GM19467 (cell line): Measurements from ENCODE around the gene LGALS8.
"Not testable (repeated sequence)": the region's sequence is repeated elsewhere in the genome, so short reads cannot be mapped to it uniquely, and the experiment has no call there.

ENCODE experiments used
- ATAC-seq: cut with Tn5 transposase; IDR thresholded peaks from one replicate; pipeline ENCODE4 v1.9.1; 2021; ENCODE audit warnings: mild to moderate bottlenecking, moderate library complexity; ENCODE audit not compliant: unreplicated experiment

LGALS8 gene

DNA sequence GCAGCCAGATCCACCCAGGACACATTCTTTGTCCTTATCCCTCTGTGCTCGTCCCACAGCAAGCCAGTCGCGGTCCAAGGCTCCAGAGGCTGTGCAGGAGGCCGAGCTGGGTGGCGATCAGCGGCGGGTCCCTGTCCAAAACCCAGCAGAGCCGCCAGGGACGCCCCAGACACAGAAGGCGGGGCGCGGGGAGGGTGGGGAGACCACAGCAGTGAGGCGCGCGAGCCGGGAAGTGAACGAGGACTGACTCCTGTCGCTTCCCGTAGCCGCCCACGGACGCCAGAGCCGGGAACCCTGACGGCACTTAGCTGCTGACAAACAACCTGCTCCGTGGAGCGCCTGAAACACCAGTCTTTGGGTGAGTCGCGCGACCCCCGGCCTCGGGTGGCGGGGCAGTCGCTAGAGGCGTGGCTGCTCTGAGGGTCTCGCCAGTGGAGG is at the start of gene LGALS8:
Gene LGALS8 (plus strand): TSS at position 279 of the 438 bp plus-strand sequence. CDS start 2,089 bp downstream, outside the sequence.
- ATAC-seq, result peak; percentile 47

GRCh38 chr1:236476019-236476418 is 47.8 kb upstream of the LGALS8 start:
- no peak for ATAC-seq

DNA sequence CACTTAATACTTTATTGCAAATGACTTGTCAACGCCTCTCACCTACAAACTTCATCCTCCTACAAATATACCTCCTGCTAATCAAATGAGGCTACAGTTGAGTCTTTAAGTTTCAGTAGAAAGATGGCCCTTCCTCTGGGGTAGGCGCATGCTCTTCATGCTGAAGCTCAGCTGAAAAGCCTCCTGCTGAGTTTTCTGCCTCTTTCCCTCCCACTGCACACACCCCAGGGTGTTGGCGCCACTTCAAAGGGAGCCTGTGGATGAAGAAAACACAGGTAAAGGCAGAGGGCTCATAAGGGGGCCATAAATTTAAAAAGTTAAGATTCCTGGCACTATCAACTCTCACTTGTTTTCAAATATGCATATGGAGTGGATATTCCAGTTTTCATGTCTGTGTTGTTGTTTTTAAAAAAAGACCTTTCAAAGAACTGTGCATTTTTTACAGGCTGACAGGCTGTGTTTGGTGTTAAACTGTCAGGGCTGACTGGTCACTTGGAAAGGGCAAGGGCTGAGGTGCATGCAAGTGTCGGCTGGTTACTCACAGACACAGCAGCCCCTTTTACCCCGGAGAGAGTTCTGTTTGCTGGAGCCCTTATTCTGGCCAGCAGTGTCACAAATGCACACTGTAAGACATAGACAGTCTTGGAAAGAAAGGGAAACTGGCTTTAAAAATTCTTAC is 42.9 kb upstream of the LGALS8 start:
- no peak for ATAC-seq

GRCh38 chr1:236484310-236484971 is 39.3 kb upstream of the LGALS8 start:
- no peak for ATAC-seq

- ATAC-seq, result no peak
Measured at GRCh38 chr1:236486356-236487002, 37.3 kb upstream of the LGALS8 start.

GRCh38 chr1:236489161-236489560 is 34.6 kb upstream of the LGALS8 start:
- not testable (repeated sequence) for ATAC-seq

DNA sequence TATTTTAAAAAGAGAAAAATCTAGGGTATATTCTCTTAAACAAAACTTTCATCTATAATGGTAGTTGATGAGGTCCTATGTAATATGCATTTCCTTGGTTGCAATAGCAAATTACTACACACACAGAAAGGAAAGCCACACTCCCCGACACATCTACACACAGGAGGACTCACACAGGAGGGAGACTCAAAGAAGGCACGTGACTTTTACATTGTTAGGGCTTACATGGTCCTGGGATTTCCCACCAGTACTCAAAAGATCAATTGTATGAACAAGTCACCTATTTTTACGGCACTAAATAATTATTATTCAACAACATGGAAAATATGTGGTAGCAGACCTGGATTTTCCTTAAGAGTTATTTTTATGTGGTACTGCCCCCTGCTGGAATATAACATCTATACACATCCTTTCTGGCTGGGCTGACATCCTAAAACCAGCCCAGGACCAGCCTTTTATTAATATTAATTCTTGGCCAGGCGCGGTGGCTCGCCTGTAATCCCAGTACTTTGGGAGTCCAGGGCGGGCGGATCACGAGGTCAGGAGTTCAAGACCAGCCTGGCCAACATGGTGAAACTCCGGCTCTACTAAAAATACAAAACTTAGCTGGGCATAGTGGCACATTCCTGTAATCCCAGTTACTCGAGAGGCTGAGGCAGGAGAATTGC is 33.9 kb upstream of the LGALS8 start:
- ATAC-seq, result no peak

DNA sequence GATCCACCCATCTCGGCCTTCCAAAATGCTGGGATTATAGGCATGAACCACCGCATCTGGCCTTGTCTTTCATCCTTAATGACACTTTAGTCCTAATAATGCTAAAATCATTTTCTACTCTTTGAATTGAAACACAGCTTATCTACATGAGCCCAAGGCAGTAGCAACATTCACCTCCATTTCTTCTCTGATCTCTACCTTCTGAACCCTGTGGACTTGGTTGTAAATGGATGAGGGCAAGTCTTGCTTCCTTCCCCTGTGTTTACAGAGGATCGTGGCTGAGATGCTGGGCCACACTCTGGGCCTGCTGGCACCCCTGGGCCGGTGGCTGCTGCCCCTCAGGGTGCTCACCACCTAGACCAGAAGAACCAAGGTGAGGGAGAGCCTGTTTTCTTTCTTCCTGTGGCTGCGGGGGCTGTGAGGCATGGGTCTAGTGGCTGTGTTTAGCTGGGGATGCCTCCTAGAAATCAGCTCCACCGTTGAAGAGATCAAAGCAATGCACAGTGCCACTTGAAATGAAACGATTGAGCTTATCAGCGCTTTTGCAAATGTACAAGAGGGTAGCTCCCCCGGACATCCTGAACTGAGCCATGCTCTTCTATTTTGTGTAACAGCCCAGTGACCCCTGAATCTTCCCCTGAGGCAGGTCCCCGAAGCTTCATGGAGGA is 32.2 kb upstream of the LGALS8 start:
- ATAC-seq, result no peak

GRCh38 chr1:236492378-236492777 is 31.4 kb upstream of the LGALS8 start:
- no peak for ATAC-seq

DNA sequence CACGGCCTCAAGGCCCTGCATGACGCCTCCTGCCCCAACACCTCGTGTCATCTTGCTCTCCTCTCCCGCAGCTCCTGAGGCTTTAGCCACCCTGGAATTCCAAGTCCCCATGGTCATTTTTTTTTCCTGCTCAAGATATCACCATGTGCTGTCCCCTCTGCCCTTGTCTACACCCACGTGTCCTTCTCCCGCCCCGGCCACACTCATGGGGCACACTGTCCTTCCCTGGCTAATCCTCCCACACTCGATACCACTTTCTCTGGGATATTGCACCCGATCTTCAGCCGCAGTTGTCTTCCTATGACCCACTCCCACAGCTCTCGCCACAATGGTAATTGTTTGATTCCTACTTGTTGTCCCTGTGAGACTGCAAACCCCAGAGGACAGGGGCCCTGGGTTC is 29.7 kb upstream of the LGALS8 start:
- ATAC-seq, result no peak

GRCh38 chr1:236494586-236495466 is 29.0 kb upstream of the LGALS8 start:
- no peak for ATAC-seq

DNA sequence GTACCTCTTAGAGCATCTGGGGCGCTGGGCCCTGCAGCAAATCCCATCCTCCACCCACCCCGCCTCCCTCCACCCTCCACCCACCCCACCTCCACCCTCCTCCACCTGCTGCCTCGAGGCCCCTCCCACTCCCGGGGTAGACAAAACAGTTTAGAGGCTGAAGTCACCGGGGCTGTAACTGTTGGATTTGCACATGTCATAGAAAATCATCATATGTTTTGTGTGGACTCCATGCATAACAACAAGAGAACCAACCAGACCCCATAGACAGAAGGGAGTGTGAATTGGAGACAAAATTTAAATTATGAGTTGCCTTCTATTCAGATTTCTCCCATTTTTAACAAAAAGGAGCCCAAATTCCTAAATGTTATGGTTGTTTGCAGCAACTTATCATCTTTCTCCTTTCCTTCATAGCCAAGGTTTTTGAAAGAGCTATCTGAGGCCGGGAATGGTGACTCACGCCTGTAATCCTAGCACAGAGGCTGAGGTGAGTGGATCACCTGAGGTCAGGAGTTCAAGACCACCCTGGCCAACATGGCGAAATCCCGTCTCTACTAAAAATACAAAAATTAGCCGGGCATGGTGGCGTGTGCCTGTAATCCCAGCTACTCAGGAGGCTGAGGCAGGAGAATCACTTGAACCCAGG is 28.2 kb upstream of the LGALS8 start:
- no peak for ATAC-seq

GRCh38 chr1:236497908-236498307 is 25.9 kb upstream of the LGALS8 start:
- ATAC-seq, result no peak

GRCh38 chr1:236501093-236501492 is 22.7 kb upstream of the LGALS8 start:
- ATAC-seq, result no peak

- ATAC-seq, result no peak
Measured at GRCh38 chr1:236502579-236502971, 21.2 kb upstream of the LGALS8 start.

DNA sequence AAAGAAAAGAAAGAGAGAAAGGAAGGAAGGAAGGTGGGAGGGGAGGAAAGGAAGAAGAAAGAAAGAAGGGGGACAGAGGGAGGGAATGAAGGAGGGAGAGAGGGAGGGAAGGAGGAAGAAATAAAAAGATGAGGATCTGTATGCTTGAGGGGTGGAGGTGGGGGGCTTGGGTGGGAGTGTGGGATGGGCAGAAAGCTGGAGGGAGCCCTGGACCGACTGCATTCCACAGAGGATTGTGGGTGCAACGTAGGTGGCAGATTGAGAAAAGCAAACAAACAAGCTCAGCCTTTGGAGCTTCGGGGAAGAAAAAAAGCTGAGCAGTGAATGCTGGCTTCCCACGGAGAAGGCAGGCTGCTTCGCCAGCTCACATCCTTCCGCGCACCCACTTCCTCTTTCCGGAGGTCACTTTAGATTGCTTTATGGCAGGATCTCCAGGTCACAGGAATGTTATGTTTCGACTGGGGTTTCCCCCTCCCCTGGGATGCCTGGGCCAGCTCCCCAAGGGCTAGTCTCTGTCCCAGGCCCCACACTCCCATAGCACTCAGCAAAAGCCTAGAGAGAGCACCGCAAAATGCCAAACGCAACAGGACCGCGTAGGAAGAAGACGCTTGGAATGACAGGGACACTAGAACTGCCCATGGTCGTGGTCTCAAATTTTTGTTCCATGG is 20.7 kb upstream of the LGALS8 start:
- no peak for ATAC-seq

DNA sequence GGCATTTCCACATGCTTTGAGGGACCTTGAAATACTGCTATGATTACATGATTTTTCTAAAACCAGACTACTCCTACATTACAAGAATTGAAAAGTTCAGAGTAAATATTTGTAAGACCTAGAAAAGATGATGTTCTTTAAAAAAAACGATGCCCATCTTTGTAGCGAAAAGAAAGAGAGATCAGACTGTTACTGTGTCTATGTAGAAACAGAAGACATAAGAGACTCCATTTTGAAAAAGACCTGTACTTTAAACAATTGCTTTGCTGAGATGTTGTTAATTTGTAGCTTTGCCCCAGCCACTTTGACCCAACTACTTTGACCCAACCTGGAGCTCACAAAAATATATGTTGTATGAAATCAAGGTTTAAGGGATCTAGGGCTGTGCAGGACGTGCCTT is 19.4 kb upstream of the LGALS8 start:
- ATAC-seq, result not testable (repeated sequence)

- no peak for ATAC-seq
Measured at GRCh38 chr1:236507022-236507700, 16.6 kb upstream of the LGALS8 start.
